ENCODE results near the gene PTGER2. TPM values are rescaled to one million over a fixed set of nuclear protein-coding genes. Genes with fewer than 3 reads are reported as not detected.

PTGER2 gene
- polyA plus RNA-seq, 3 donors, result 51.5 to 90.4 (median 72.8) TPM

GRCh38 chr14:52307905-52308304 is 6.2 kb upstream of the PTGER2 start:
- Histone ChIP-seq H3K36me3 (replicated peaks in 1 of 2; ENCODE audit: control insufficient read depth in 1 of 2, insufficient read depth in 2 of 2, low read length in 2 of 2) (no peaks in the 10 kb centered on the region), H3K27ac (ENCODE audit: low read depth in 1 of 2, low read length in 2 of 2) (peak overlapping the region in 1 of 2 donors; percentile 54), H3K4me3 (replicated peaks in 1 of 3; ENCODE audit: low read depth in 2 of 3, low read length in 3 of 3) (no peak overlapping the region), H2AFZ (ENCODE audit: insufficient read depth, low read depth, low read length, poor library complexity, severe bottlenecking) (no peak overlapping the region), H3K79me2 (ENCODE audit: insufficient read depth, low read length) (peaks cover 32% of the 10 kb centered on the region), H3K27me3 (ENCODE audit: control insufficient read depth in 2 of 2, insufficient read depth in 2 of 2, low read length in 2 of 2) (no peaks in the 10 kb centered on the region), H3K9me3 (replicated peaks in 1 of 2; ENCODE audit: control insufficient read depth in 1 of 2, insufficient read depth in 1 of 2, low read length in 2 of 2) (no peaks in the 10 kb centered on the region), H3K9ac (ENCODE audit: insufficient read depth, low read length, poor library complexity, severe bottlenecking) (no peak overlapping the region), H3K4me1 (ENCODE audit: control insufficient read depth in 1 of 2, insufficient read depth in 2 of 2, low read length in 2 of 2) (peaks cover 64 to 72% of the 10 kb centered on the region in 2 donors), H3K4me2 (replicated peaks; ENCODE audit: extremely low read depth, low read length, poor library complexity, severe bottlenecking) (no peak overlapping the region), H4K20me1 (ENCODE audit: insufficient read depth, low read length) (no peaks in the 10 kb centered on the region)
- no CpG with 5 or more reads among the region's 2 CpGs for WGBS (ENCODE audit: insufficient coverage)
- Mint-ChIP-seq H3K4me1 (peaks cover 73% of the 10 kb centered on the region), H3K4me3 (peak overlapping the region in 1 of 2 donors; percentile 60), H3K27me3 (ENCODE audit: low read depth in 3 of 3) (peaks cover 0 to 11% (median 2%) of the 10 kb centered on the region in 3 donors), H3K27ac (peak overlapping the region; percentile 54 to 88 (median 70)), H3K9me3 (peaks cover 0 to 4% (median 2%) of the 10 kb centered on the region in 7 donors), H3K36me3 (peaks cover 8 to 28% of the 10 kb centered on the region in 2 donors)
- DNase-seq, result peak in 2 of 3 donors; percentile 58 to 85
- intact Hi-C loops (cut with micrococcal nuclease), result loop anchor here in 1 of 2 donors (10.0 kb wide), 1 partner anchor 47 kb away; no protein-coding TSS in a partner anchor
- no peak for TF ChIP-seq CTCF (IDR thresholded peaks at IDR 0.05)

GRCh38 chr14:52310541-52310940 is 3.6 kb upstream of the PTGER2 start:
- Mint-ChIP-seq H3K4me3 (no peak overlapping the region), H3K4me1 (peaks cover 64% of the 10 kb centered on the region), H3K27ac (peak overlapping the region in 1 of 7 donors; percentile 99), H3K9me3 (peaks cover 0 to 4% (median 0%) of the 10 kb centered on the region in 7 donors), H3K27me3 (ENCODE audit: low read depth in 3 of 3) (peaks cover 0 to 9% (median 2%) of the 10 kb centered on the region in 3 donors), H3K36me3 (peaks cover 8 to 32% of the 10 kb centered on the region in 2 donors)
- no peak overlapping the region for H3K9ac ChIP-seq (ENCODE audit: insufficient read depth, low read length, poor library complexity, severe bottlenecking)
- intact Hi-C loops (cut with micrococcal nuclease), result loop anchor here in 1 of 2 donors (5.0 to 10.0 kb wide), 4 partner anchors 37 to 384 kb away; partner anchors contain the start of genes ERO1A, GPR137C and TXNDC16
- H3K27ac ChIP-seq (ENCODE audit: low read depth in 1 of 2, low read length in 2 of 2), result no peak overlapping the region
- H2AFZ ChIP-seq (ENCODE audit: insufficient read depth, low read depth, low read length, poor library complexity, severe bottlenecking), result no peak overlapping the region
- no peaks in the 10 kb centered on the region for H3K27me3 ChIP-seq (ENCODE audit: control insufficient read depth in 2 of 2, insufficient read depth in 2 of 2, low read length in 2 of 2)
- DNase-seq, result no peak
- H3K36me3 ChIP-seq (replicated peaks in 1 of 2; ENCODE audit: control insufficient read depth in 1 of 2, insufficient read depth in 2 of 2, low read length in 2 of 2), result no peaks in the 10 kb centered on the region
- no peak for TF ChIP-seq CTCF (IDR thresholded peaks at IDR 0.05)
- no peaks in the 10 kb centered on the region for H3K9me3 ChIP-seq (replicated peaks in 1 of 2; ENCODE audit: control insufficient read depth in 1 of 2, insufficient read depth in 1 of 2, low read length in 2 of 2)
- peaks cover 64 to 69% of the 10 kb centered on the region in 2 donors for H3K4me1 ChIP-seq (ENCODE audit: control insufficient read depth in 1 of 2, insufficient read depth in 2 of 2, low read length in 2 of 2)
- no CpG with 5 or more reads among the region's 3 CpGs for WGBS (ENCODE audit: insufficient coverage)
- H4K20me1 ChIP-seq (ENCODE audit: insufficient read depth, low read length), result no peaks in the 10 kb centered on the region
- H3K4me2 ChIP-seq (replicated peaks; ENCODE audit: extremely low read depth, low read length, poor library complexity, severe bottlenecking), result peak overlapping the region; percentile 75
- no peak overlapping the region for H3K4me3 ChIP-seq (replicated peaks in 1 of 3; ENCODE audit: low read depth in 2 of 3, low read length in 3 of 3)
- peaks cover 54% of the 10 kb centered on the region for H3K79me2 ChIP-seq (ENCODE audit: insufficient read depth, low read length)
